HK-2 (cell line): ENCODE data around the gene GPR84.

Experiments
- DNase-seq: peaks from one replicate; pipeline ENCODE4 v3.0.0-alpha.2; 2018; ENCODE audit not compliant: unreplicated experiment

GPR84 gene

GRCh38 chr12:54374562-54375258 lies 10.4 kb upstream of the GPR84 start:
- no peak for DNase-seq

- DNase-seq = no peak
Observed at GRCh38 chr12:54373649-54374561, 9.6 kb upstream of the GPR84 start.

GRCh38 chr12:54372113-54372806 lies 8.0 kb upstream of the GPR84 start:
- no peak for DNase-seq

GRCh38 chr12:54371328-54372112 lies 7.2 kb upstream of the GPR84 start:
- no peak for DNase-seq

- DNase-seq = peak; percentile 59
Observed at GRCh38 chr12:54370171-54370730, 6.0 kb upstream of the GPR84 start.

- DNase-seq = no peak
Observed at GRCh38 chr12:54369597-54370131, 5.4 kb upstream of the GPR84 start.

- peak; percentile 86 for DNase-seq
Observed at GRCh38 chr12:54368709-54369596, 4.7 kb upstream of the GPR84 start.

- no peak for DNase-seq
Observed at GRCh38 chr12:54368025-54368708, 3.9 kb upstream of the GPR84 start.

- DNase-seq = no peak
Observed at GRCh38 chr12:54363618-54364017, 668 bp downstream of the GPR84 start.

- DNase-seq = no peak
Observed at GRCh38 chr12:54363047-54363446, 1.2 kb downstream of the GPR84 start.

- DNase-seq = peak; percentile 69
Observed at GRCh38 chr12:54360717-54361456, 3.4 kb downstream of the GPR84 start.

- DNase-seq = no peak
Observed at GRCh38 chr12:54359762-54360351, 4.4 kb downstream of the GPR84 start.

GRCh38 chr12:54358945-54359761 lies 5.1 kb downstream of the GPR84 start:
- peak; percentile 97 for DNase-seq

GRCh38 chr12:54358191-54358944 lies 5.9 kb downstream of the GPR84 start:
- no peak for DNase-seq

- DNase-seq = no peak
Observed at GRCh38 chr12:54357506-54358190, 6.6 kb downstream of the GPR84 start.

- no peak for DNase-seq
Observed at GRCh38 chr12:54356951-54357356, 7.3 kb downstream of the GPR84 start.
